Panc1 (cell line): ENCODE data around the gene FBXL17. TPM values are rescaled to one million over a fixed set of nuclear protein-coding genes. Genes with fewer than 3 reads are reported as not detected.

Source experiments
- ATAC-seq: fragments of 200-7000 bp; cut with Tn5 transposase; 2 replicates; pipeline ENCODE4 v1.9.1; 2020; ENCODE audit warnings: mild to moderate bottlenecking, moderate library complexity
- BruUV-seq: library from RNA; stranded (reverse); fragments of 400-500 nt; replicated peaks from 2 replicates; lab custom pipeline; 2021; lab: Mats Ljungman, UMichigan
- CTCF ChIA-PET: fragments of 300-600 bp; sonication (Branson Sonifier 250); formaldehyde crosslinking; loops from one replicate; lab custom pipeline; 2022; ENCODE audit warnings: antibody characterized with exemption; lab: Charles Lee
- POLR2A ChIA-PET: fragments of 300-600 bp; sonication (Branson Sonifier 250); formaldehyde crosslinking; loops from one replicate; lab custom pipeline; 2022; ENCODE audit warnings: antibody characterized with exemption; lab: Charles Lee
- DNase-seq: peaks from one replicate; pipeline ENCODE4 v3.0.0-alpha.2; 2010; ENCODE audit warnings: low read depth, low spot score
- H3K27ac ChIP-seq: 2 replicates; pipeline ENCODE4 v1.5.1; 2011; ENCODE audit warnings: mild to moderate bottlenecking, low read length, inconsistent platforms
- H3K27me3 ChIP-seq: fragments of 200-500 bp; sonication (Bioruptor generic); 2 replicates; pipeline ENCODE4 v1.6.0; 2014; ENCODE audit warnings: low read length, inconsistent platforms; ENCODE audit not compliant: control insufficient read depth, insufficient read depth
- H3K36me3 ChIP-seq: fragments of 200-500 bp; sonication (Bioruptor generic); 2 replicates; pipeline ENCODE4 v1.5.1; 2014; ENCODE audit warnings: inconsistent platforms, mild to moderate bottlenecking, low read length, moderate library complexity; ENCODE audit not compliant: control insufficient read depth, insufficient read depth
- H3K4me1 ChIP-seq: 2 replicates; pipeline ENCODE4 v1.5.1; 2011; ENCODE audit warnings: inconsistent platforms, mild to moderate bottlenecking, low read length, moderate library complexity; ENCODE audit not compliant: control insufficient read depth, insufficient read depth
- H3K4me3 ChIP-seq, 2 experiments: 2 replicates each; pipeline ENCODE4 v1.5.1; 2011 to 2012; ENCODE audit warnings: low read depth in 2 of 2, low read length in 2 of 2, mild to moderate bottlenecking in 2 of 2, inconsistent platforms in 1 of 2, moderate library complexity in 1 of 2
- H3K9me3 ChIP-seq: fragments of 200-500 bp; sonication (Bioruptor generic); 2 replicates; pipeline ENCODE4 v1.5.1; 2014; ENCODE audit warnings: low read depth, mild to moderate bottlenecking, inconsistent platforms, low read length, moderate library complexity; ENCODE audit not compliant: control insufficient read depth, insufficient read depth
- CTCF ChIP-seq: fragments of 450-650 bp; IDR thresholded peaks from 2 replicates; pipeline ENCODE4 v1.5.1; 2017; ENCODE audit warnings: mild to moderate bottlenecking
- POLR2AphosphoS5 ChIP-seq: IDR thresholded peaks from 2 replicates; pipeline ENCODE4 v1.6.1; 2012; ENCODE audit warnings: mild to moderate bottlenecking, low read depth, low read length, moderate library complexity
- REST ChIP-seq, 2 experiments: IDR thresholded peaks; 2 replicates each; pipeline ENCODE4 v1.6.1; 2011 to 2012; ENCODE audit warnings: low read depth in 2 of 2, control low read depth in 1 of 2, low read length in 1 of 2, mild to moderate bottlenecking in 1 of 2, moderate library complexity in 1 of 2; ENCODE audit not compliant: insufficient read depth in 1 of 2
- SIN3A ChIP-seq: IDR thresholded peaks from 2 replicates; pipeline ENCODE4 v1.6.1; 2012; ENCODE audit warnings: low read depth, mild to moderate bottlenecking, low read length, moderate library complexity, borderline replicate concordance; ENCODE audit not compliant: insufficient read depth
- TCF7L2 ChIP-seq: IDR thresholded peaks from 2 replicates; pipeline ENCODE4 v1.6.1; 2011; ENCODE audit warnings: mild to moderate bottlenecking, low read depth, low read length, inconsistent platforms
- in situ Hi-C: cut with HindIII; loops from 2 replicates; pipeline ENCODE4 v1.10.0; 2016; ENCODE audit warnings: low sequenced_read_pairs, low pct_unique_long_range_greater_than_20kb
- intact Hi-C: fragments of 100-400 bp; cut with micrococcal nuclease; formaldehyde crosslinking; loops from one replicate; pipeline ENCODE4 v1.10.0; 2022; ENCODE audit not compliant: unreplicated experiment
- total RNA-seq: library from RNA; stranded (reverse); gene quantifications from one replicate; pipeline ENCODE4 v1.2.1, GENCODE V29; 2021; ENCODE audit not compliant: unreplicated experiment

The FBXL17 gene
- total RNA-seq, 1 experiment from 2014 or later = 17.4 TPM

GRCh38 chr5:107937204-107937603, 444.7 kb downstream of the FBXL17 start:
- Histone ChIP-seq H3K27ac (no peak overlapping the region), H3K4me1 (no peaks in the 10 kb centered on the region), H3K27me3 (no peaks in the 10 kb centered on the region), H3K4me3 (no peak overlapping the region), H3K36me3 (no peaks in the 10 kb centered on the region), H3K9me3 (no peaks in the 10 kb centered on the region)
- ATAC-seq (no peak), DNase-seq (no peak)
- CTCF ChIA-PET = no interaction called here
- POLR2A ChIA-PET = no interaction called here
- TF ChIP-seq SIN3A = no peak
- no peak for TF ChIP-seq CTCF
- no peak for TF ChIP-seq TCF7L2
- no peak for TF ChIP-seq REST (IDR thresholded peaks at IDR 0.05; ENCODE audit: insufficient read depth in 1 of 2, low read depth in 2 of 2, low read length in 1 of 2)
- no peak for TF ChIP-seq POLR2AphosphoS5
- no TSS peak for BruUV-seq
- in situ Hi-C loops = no loop called here
- intact Hi-C loops = no loop called here

DNA sequence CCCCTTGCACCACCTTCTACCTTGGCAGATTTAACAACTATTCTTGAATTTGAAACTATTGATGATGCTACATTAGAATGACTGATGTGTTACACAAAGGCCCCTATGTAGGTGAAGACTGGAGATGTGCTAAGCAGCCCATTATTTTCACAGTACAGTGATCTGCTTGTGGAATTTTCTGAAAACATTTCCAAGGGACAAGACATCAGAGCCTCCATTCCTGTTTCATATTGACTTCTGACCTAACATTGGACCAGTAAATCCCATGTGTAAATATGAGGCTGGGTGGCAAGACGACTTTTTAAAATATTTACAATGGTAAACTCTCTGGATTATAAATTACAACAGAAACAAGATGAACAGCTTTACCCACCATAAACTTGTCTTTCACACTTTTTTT, 445.4 kb downstream of the FBXL17 start:
- Histone ChIP-seq H3K27me3 (no peaks in the 10 kb centered on the region), H3K36me3 (no peaks in the 10 kb centered on the region), H3K4me3 (no peak overlapping the region), H3K4me1 (no peaks in the 10 kb centered on the region), H3K9me3 (no peaks in the 10 kb centered on the region), H3K27ac (no peak overlapping the region)
- ChIA-PET POLR2A (no interaction called here), CTCF (no interaction called here)
- ATAC-seq = no peak
- TF ChIP-seq REST (IDR thresholded peaks at IDR 0.05; ENCODE audit: insufficient read depth in 1 of 2, low read depth in 2 of 2, low read length in 1 of 2) = no peak
- no peak for TF ChIP-seq TCF7L2
- TF ChIP-seq POLR2AphosphoS5 = no peak
- no peak for TF ChIP-seq SIN3A
- no peak for TF ChIP-seq CTCF
- no peak for DNase-seq
- intact Hi-C loops (no loop called here), in situ Hi-C loops (no loop called here)
- no TSS peak for BruUV-seq
